ENCODE results near the gene VPS37B.

The VPS37B gene

DNA sequence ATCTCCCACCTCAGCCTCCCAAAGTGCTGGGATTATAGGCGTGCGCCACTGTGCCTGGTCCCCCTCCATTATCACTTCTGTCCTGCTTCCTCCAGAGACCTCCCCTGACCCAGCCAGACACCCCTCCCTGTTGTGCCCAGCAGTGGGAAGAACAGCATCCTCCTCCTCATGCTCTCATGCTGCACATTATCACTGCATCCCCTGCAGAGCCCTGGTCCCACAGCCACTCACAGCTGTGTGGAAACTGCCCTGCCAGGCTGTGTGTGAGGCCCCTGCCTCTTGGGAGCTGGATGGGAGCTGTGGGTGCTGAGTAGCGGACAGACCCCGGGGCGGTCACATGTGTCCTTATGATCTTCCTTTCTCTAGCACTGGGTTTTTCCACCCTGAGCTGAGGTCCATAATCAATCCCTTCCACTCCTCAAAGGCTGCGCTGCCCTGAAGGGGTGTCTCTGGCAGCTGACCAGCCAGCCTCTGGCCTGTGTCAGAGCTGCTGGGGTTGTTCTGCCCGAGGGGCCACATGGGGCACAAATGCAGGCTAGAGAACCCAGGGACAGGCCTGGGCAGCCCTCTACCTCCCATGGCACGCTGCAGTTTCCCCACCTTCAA lies 51.5 kb downstream of the VPS37B start:
- Histone ChIP-seq H3K27me3 (ENCODE audit: low read length) (no peaks in the 10 kb centered on the region), H3K9me3 (ENCODE audit: insufficient read depth, low read length) (no peaks in the 10 kb centered on the region), H3K4me3 (ENCODE audit: insufficient read depth, low read length, poor library complexity, severe bottlenecking) (no peak overlapping the region), H3K36me3 (ENCODE audit: low read length) (no peaks in the 10 kb centered on the region), H3K79me2 (ENCODE audit: insufficient read depth, low read length) (peaks cover 11% of the 10 kb centered on the region; the same call in 1 of the 2 replicates), H3K27ac (ENCODE audit: low read depth, low read length) (no peak overlapping the region), H3F3A (ENCODE audit: insufficient read depth) (no peaks in the 10 kb centered on the region), H4K20me1 (ENCODE audit: low read depth, low read length) (no peaks in the 10 kb centered on the region), H3K9ac (ENCODE audit: low read length) (no peak overlapping the region), H3K4me2 (ENCODE audit: low read depth, low read length, poor library complexity, severe bottlenecking) (no peak overlapping the region), H2AFZ (ENCODE audit: low read depth, low read length, severe bottlenecking) (no peak overlapping the region), H3K9me2 (replicated peaks; ENCODE audit: insufficient read depth, low read length) (no peaks in the 10 kb centered on the region)
- TF ChIP-seq, protein P1, sequence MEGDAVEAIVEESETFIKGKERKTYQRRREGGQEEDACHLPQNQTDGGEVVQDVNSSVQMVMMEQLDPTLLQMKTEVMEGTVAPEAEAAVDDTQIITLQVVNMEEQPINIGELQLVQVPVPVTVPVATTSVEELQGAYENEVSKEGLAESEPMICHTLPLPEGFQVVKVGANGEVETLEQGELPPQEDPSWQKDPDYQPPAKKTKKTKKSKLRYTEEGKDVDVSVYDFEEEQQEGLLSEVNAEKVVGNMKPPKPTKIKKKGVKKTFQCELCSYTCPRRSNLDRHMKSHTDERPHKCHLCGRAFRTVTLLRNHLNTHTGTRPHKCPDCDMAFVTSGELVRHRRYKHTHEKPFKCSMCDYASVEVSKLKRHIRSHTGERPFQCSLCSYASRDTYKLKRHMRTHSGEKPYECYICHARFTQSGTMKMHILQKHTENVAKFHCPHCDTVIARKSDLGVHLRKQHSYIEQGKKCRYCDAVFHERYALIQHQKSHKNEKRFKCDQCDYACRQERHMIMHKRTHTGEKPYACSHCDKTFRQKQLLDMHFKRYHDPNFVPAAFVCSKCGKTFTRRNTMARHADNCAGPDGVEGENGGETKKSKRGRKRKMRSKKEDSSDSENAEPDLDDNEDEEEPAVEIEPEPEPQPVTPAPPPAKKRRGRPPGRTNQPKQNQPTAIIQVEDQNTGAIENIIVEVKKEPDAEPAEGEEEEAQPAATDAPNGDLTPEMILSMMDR (IDR thresholded peaks at IDR 0.05; ENCODE audit: insufficient read depth, low read length, poor library complexity, severe bottlenecking): no peak
- TF ChIP-seq EZH2phosphoT487 (conservative IDR thresholded peaks at IDR 0.05; ENCODE audit: low read length): no peak

DNA sequence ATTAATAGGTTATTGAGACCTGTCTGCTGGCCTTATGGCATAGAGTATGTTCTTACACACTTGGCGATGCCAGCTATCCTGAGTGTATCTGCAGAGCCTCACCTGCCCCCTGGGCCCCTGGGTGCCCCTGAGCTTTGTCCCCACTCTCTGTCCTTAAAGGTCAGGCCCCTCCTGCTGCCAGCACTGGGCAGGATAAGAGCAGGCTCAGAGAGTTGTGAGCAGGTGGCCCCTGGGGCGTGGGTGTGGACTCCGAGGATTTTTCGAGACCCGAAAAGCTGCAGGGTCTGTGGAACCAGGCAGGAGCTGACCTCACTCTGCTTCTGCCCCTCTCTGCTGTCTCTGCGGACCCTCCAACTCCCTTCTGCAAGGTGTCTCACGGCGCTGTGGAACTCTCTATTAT lies 52.5 kb downstream of the VPS37B start:
- TF ChIP-seq, protein P1 (IDR thresholded peaks at IDR 0.05; ENCODE audit: insufficient read depth, low read length, poor library complexity, severe bottlenecking): no peak
- no peak for TF ChIP-seq EZH2phosphoT487 (conservative IDR thresholded peaks at IDR 0.05; ENCODE audit: low read length)
- H4K20me1 ChIP-seq (ENCODE audit: low read depth, low read length): no peaks in the 10 kb centered on the region
- H3K9me3 ChIP-seq (ENCODE audit: insufficient read depth, low read length): no peaks in the 10 kb centered on the region
- H3K79me2 ChIP-seq (ENCODE audit: insufficient read depth, low read length): peaks cover 16% of the 10 kb centered on the region; the same call in 1 of the 2 replicates
- H2AFZ ChIP-seq (ENCODE audit: low read depth, low read length, severe bottlenecking): no peak overlapping the region
- no peak overlapping the region for H3K4me2 ChIP-seq (ENCODE audit: low read depth, low read length, poor library complexity, severe bottlenecking)
- H3K4me3 ChIP-seq (ENCODE audit: insufficient read depth, low read length, poor library complexity, severe bottlenecking): no peak overlapping the region
- H3K9ac ChIP-seq (ENCODE audit: low read length): no peak overlapping the region
- H3K27me3 ChIP-seq (ENCODE audit: low read length): no peaks in the 10 kb centered on the region
- H3K27ac ChIP-seq (ENCODE audit: low read depth, low read length): no peak overlapping the region
- H3K36me3 ChIP-seq (ENCODE audit: low read length): no peaks in the 10 kb centered on the region
- H3F3A ChIP-seq (ENCODE audit: insufficient read depth): no peaks in the 10 kb centered on the region
- no peaks in the 10 kb centered on the region for H3K9me2 ChIP-seq (replicated peaks; ENCODE audit: insufficient read depth, low read length)

DNA sequence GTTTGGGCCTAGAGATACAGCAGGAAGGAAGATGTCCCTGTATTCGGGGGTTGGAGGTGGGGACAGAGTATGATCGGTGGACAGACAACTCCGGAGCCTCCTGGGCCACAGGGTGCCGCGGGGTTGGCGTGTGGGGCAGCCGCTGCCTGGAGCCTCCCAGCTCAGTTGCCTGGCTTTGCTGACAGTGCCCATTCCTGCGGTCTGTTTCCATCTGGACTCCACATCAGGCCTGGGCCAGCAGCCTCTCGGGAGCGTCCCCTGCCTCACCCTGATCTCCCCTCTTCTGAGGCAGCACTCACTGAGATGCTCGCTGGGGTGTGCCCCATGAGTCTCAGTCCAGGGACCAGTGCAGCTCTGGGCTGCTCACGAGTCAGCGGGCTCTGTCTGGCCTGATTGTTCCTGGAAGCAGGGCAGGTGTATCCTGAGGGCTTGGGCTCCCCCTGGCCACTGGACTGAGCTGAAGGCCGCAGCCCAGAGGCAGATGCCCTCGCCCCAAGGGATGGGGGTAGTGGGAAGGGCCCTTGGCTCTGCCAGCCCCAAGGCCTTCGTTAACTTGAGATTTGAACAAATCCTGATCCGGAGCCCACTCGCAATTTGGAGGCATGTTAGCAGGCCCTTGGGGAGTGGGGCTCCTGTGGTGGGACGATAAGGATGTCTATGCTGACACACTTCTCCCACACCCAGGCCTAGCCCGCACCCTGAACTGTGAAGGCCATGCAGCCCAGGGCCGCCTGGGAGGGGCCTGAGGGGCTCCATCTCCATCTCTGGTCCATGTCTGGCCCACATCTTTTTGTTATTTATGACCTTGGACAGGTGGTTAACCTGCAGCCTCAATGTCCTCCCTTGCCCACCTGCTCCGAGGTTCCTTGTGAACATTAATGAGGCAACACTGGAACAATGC lies 53.2 kb downstream of the VPS37B start:
- Histone ChIP-seq H3K4me2 (ENCODE audit: low read depth, low read length, poor library complexity, severe bottlenecking) (no peak overlapping the region), H3F3A (ENCODE audit: insufficient read depth) (no peaks in the 10 kb centered on the region), H3K27me3 (ENCODE audit: low read length) (no peaks in the 10 kb centered on the region), H3K79me2 (ENCODE audit: insufficient read depth, low read length) (peaks cover 16% of the 10 kb centered on the region; the same call in 1 of the 2 replicates), H2AFZ (ENCODE audit: low read depth, low read length, severe bottlenecking) (no peak overlapping the region), H3K9ac (ENCODE audit: low read length) (no peak overlapping the region), H3K9me3 (ENCODE audit: insufficient read depth, low read length) (no peaks in the 10 kb centered on the region), H3K4me3 (ENCODE audit: insufficient read depth, low read length, poor library complexity, severe bottlenecking) (no peak overlapping the region), H3K36me3 (ENCODE audit: low read length) (no peaks in the 10 kb centered on the region), H4K20me1 (ENCODE audit: low read depth, low read length) (peaks cover 6% of the 10 kb centered on the region; the same call in 1 of the 2 replicates), H3K9me2 (replicated peaks; ENCODE audit: insufficient read depth, low read length) (no peaks in the 10 kb centered on the region), H3K27ac (ENCODE audit: low read depth, low read length) (no peak overlapping the region)
- TF ChIP-seq, protein P1 (IDR thresholded peaks at IDR 0.05; ENCODE audit: insufficient read depth, low read length, poor library complexity, severe bottlenecking): no peak
- no peak for TF ChIP-seq EZH2phosphoT487 (conservative IDR thresholded peaks at IDR 0.05; ENCODE audit: low read length)
